Kidney epithelial cell (primary cell): ENCODE results near the gene ERN1. TPM values are rescaled to one million over a fixed set of nuclear protein-coding genes. Genes with fewer than 3 reads are reported as not detected.

Experiments used
- DNase-seq: peaks from one replicate; pipeline ENCODE4 v3.0.0-alpha.2; 2010; ENCODE audit warnings: low read depth
- H3K27me3 ChIP-seq: 2 replicates; pipeline ENCODE4 v1.6.0; 2011; ENCODE audit warnings: low read length; ENCODE audit not compliant: control insufficient read depth, insufficient read depth
- H3K36me3 ChIP-seq: 2 replicates; pipeline ENCODE4 v1.5.1; 2011; ENCODE audit warnings: low read length; ENCODE audit not compliant: control insufficient read depth, insufficient read depth
- H3K4me3 ChIP-seq: 2 replicates; pipeline ENCODE4 v1.5.1; 2011; ENCODE audit warnings: low read depth, mild to moderate bottlenecking, control low read depth, low read length
- CTCF ChIP-seq: IDR thresholded peaks from 2 replicates; pipeline ENCODE4 v1.5.1; 2011; ENCODE audit warnings: mild to moderate bottlenecking, moderate library complexity, low read length, control low read depth, inconsistent platforms; ENCODE audit not compliant: insufficient read depth, poor library complexity, severe bottlenecking
- total RNA-seq: library from RNA; depleted of rRNA; stranded (reverse); fragments of >200 nt; gene quantifications from 2 replicates; pipeline ENCODE4 v1.2.3, GENCODE V29; 2015

ERN1 gene
- total RNA-seq, 1 donor from 2014 or later = 19.6 TPM

GRCh38 chr17:64081802-64082799, 47.8 kb downstream of the ERN1 start:
- H3K36me3 ChIP-seq = no peaks in the 10 kb centered on the region
- H3K4me3 ChIP-seq = no peak overlapping the region
- no peaks in the 10 kb centered on the region for H3K27me3 ChIP-seq
- peak; percentile 66 for DNase-seq
- TF ChIP-seq CTCF = no peak

GRCh38 chr17:64080174-64080618, 49.7 kb downstream of the ERN1 start:
- no peaks in the 10 kb centered on the region for H3K27me3 ChIP-seq

GRCh38 chr17:64077379-64077778, 52.6 kb downstream of the ERN1 start:
- no peak for TF ChIP-seq CTCF
- no peak for DNase-seq
- H3K4me3 ChIP-seq = no peak overlapping the region
- no peaks in the 10 kb centered on the region for H3K36me3 ChIP-seq
- H3K27me3 ChIP-seq = no peaks in the 10 kb centered on the region

More at GRCh38 chr17:64080174-64080618, 49.7 kb downstream of the ERN1 start:
- no peak for DNase-seq
- H3K36me3 ChIP-seq = no peaks in the 10 kb centered on the region
- H3K4me3 ChIP-seq = no peak overlapping the region
- no peak for TF ChIP-seq CTCF

- TF ChIP-seq CTCF = no peak
- H3K27me3 ChIP-seq = no peaks in the 10 kb centered on the region
- H3K36me3 ChIP-seq = no peaks in the 10 kb centered on the region
- H3K4me3 ChIP-seq = no peak overlapping the region
- no peak for DNase-seq
Measured at GRCh38 chr17:64075913-64076312, 54.0 kb downstream of the ERN1 start.

GRCh38 chr17:64074704-64075426, 55.1 kb downstream of the ERN1 start:
- no peaks in the 10 kb centered on the region for H3K36me3 ChIP-seq
- H3K4me3 ChIP-seq = no peak overlapping the region
- TF ChIP-seq CTCF = no peak
- DNase-seq = peak; percentile 90
- H3K27me3 ChIP-seq = no peaks in the 10 kb centered on the region
